HG03520 (cell line): ENCODE measurements around the gene CDKAL1.
A peak's percentile ranks its signal among the peaks of the same experiment; 100 is the strongest.

Source experiments
- ATAC-seq: cut with Tn5 transposase; IDR thresholded peaks from one replicate; pipeline ENCODE4 v1.9.1; 2021; ENCODE audit warnings: mild to moderate bottlenecking, moderate library complexity; ENCODE audit not compliant: unreplicated experiment

CDKAL1 gene

GRCh38 chr6:20789162-20789561 lies 254.9 kb downstream of the CDKAL1 start:
- ATAC-seq, result no peak

GRCh38 chr6:20790032-20790791 lies 256.0 kb downstream of the CDKAL1 start:
- no peak for ATAC-seq

GRCh38 chr6:20791074-20791473 lies 256.8 kb downstream of the CDKAL1 start:
- ATAC-seq, result no peak

- no peak for ATAC-seq
These were observed 257.7 kb downstream of the CDKAL1 start for GRCh38 chr6:20791944-20792343.

GRCh38 chr6:20793174-20793573 lies 258.9 kb downstream of the CDKAL1 start:
- ATAC-seq, result no peak

- no peak for ATAC-seq
These were observed 263.3 kb downstream of the CDKAL1 start for GRCh38 chr6:20797597-20797996.

GRCh38 chr6:20800229-20800628 lies 266.0 kb downstream of the CDKAL1 start:
- no peak for ATAC-seq

GRCh38 chr6:20800653-20801052 lies 266.4 kb downstream of the CDKAL1 start:
- no peak for ATAC-seq

- no peak for ATAC-seq
These were observed 267.3 kb downstream of the CDKAL1 start for GRCh38 chr6:20801595-20801994.

GRCh38 chr6:20802596-20802995 lies 268.3 kb downstream of the CDKAL1 start:
- no peak for ATAC-seq

- ATAC-seq, result peak; percentile 71
These were observed 270.8 kb downstream of the CDKAL1 start for GRCh38 chr6:20805021-20805420.

GRCh38 chr6:20806669-20807068 lies 272.4 kb downstream of the CDKAL1 start:
- no peak for ATAC-seq

GRCh38 chr6:20808439-20808838 lies 274.2 kb downstream of the CDKAL1 start:
- ATAC-seq, result no peak

GRCh38 chr6:20808924-20809323 lies 274.7 kb downstream of the CDKAL1 start:
- no peak for ATAC-seq

- no peak for ATAC-seq
These were observed 276.5 kb downstream of the CDKAL1 start for GRCh38 chr6:20810727-20811108.

GRCh38 chr6:20811109-20811761 lies 277.0 kb downstream of the CDKAL1 start:
- ATAC-seq, result no peak

GRCh38 chr6:20812776-20813175 lies 278.5 kb downstream of the CDKAL1 start:
- ATAC-seq, result no peak

GRCh38 chr6:20814494-20814893 lies 280.2 kb downstream of the CDKAL1 start:
- no peak for ATAC-seq

GRCh38 chr6:20816126-20816525 lies 281.9 kb downstream of the CDKAL1 start:
- no peak for ATAC-seq

GRCh38 chr6:20817806-20818320 lies 283.6 kb downstream of the CDKAL1 start:
- no peak for ATAC-seq

GRCh38 chr6:20819774-20820400 lies 285.6 kb downstream of the CDKAL1 start:
- ATAC-seq, result no peak

GRCh38 chr6:20826378-20826777 lies 292.1 kb downstream of the CDKAL1 start:
- ATAC-seq, result no peak
